ENCODE data around the gene ODF2L. TPM values are rescaled to one million over a fixed set of nuclear protein-coding genes. Genes with fewer than 3 reads are reported as not detected.
"Not testable (repeated sequence)": the region's sequence is repeated elsewhere in the genome, so short reads cannot be mapped to it uniquely, and the experiment has no call there.

ODF2L gene
- total RNA-seq, 1 donor from 2014 or later = 49.0 TPM

GRCh38 chr1:86387916-86388627 is 8.1 kb downstream of the ODF2L start:
- no peak for DNase-seq (ENCODE audit: low read depth)

DNA sequence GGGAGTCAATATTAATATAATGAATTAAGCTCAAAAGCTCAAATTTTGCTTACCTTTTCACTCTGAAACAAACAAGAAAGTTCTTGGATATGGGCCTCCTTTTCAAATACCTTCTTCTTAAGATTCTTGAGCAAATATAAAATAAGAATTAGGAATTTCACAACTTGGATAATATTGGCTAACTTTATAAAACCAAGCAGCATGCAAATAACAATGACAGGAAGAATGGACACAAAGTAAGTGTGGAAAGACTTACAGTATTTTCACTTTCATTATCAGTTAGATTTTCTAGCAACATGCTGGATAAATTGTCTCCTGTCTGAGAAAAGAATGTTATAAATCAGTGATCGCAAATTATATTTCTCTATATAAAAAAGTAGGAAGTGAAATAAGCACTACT is 13.2 kb downstream of the ODF2L start:
- DNase-seq (ENCODE audit: low read depth) = peak; percentile 37

GRCh38 chr1:86381223-86381622 is 14.9 kb downstream of the ODF2L start:
- no peak for DNase-seq (ENCODE audit: low read depth)

GRCh38 chr1:86380257-86380861 is 15.8 kb downstream of the ODF2L start:
- peak; percentile 83 for DNase-seq (ENCODE audit: low read depth)

DNA sequence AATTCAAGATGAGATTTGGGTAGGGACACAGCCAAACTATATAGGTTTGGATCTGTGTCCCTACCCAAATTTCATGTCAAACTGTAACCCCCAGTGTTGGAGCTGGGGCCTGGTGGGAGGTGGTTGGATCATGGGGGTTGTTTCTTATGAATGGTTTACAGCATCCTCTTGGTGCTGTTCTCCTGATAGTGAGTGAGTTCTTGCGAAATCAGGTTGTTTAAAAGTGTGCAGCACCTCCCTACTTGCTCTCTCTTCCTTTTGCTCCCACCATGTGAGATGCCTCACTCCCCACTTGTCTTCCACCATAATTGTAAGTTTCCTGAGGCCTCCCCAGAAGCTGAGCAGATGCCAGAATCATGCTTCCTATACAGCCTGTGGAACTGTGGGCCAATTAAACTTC is 17.3 kb downstream of the ODF2L start:
- no peak for DNase-seq (ENCODE audit: low read depth)

- no peak for DNase-seq (ENCODE audit: low read depth)
These were observed 18.8 kb downstream of the ODF2L start for GRCh38 chr1:86377341-86377740.

- no peak for DNase-seq (ENCODE audit: low read depth)
These were observed 20.4 kb downstream of the ODF2L start for GRCh38 chr1:86375688-86376087.

- no peak for DNase-seq (ENCODE audit: low read depth)
These were observed 25.5 kb downstream of the ODF2L start for GRCh38 chr1:86370601-86371022.

GRCh38 chr1:86365896-86366295 is 30.2 kb downstream of the ODF2L start:
- DNase-seq (ENCODE audit: low read depth) = no peak

- DNase-seq (ENCODE audit: low read depth) = no peak
These were observed 33.3 kb downstream of the ODF2L start for GRCh38 chr1:86362807-86363206.

DNA sequence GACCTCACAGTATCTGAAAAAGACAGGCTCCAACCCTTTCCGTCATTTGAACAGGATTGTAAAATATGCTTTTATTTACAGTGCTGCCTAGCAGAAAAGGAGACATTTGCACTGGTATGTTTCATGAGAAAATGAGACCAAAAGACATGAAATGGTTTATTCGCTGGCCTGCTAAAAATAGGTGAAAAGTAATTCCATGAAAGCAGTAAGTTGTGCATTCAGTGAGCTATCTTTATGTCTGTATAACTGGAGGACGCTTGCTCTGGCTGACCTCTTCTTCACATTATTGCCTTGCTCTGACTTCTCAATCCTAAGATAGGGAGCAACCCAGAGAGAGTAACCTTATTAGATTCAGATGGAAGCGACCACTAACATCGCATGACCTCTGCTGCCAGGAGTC is 38.3 kb downstream of the ODF2L start:
- DNase-seq (ENCODE audit: low read depth) = no peak

- DNase-seq (ENCODE audit: low read depth) = no peak
These were observed 39.9 kb downstream of the ODF2L start for GRCh38 chr1:86356247-86356646.

DNA sequence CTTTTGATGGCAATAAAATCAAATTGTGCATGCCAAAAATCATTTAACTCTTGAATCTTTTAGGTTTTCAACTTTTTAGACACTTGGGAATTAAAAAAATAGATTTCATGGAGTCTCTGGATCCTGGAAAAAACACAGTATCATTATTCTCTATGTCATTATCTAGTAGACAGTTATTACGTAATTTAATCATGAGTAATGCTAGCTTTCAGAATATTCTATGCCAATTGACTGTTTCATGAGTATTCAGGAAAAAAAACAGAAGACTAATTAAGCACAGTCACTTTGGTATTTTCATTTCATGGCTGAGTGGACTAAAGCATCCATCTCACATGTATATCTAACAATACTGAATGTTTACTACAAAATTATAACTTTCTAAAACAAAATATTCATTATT is 44.0 kb downstream of the ODF2L start:
- DNase-seq (ENCODE audit: low read depth) = peak; percentile 61

GRCh38 chr1:86350230-86350629 is 45.9 kb downstream of the ODF2L start:
- not testable (repeated sequence) for DNase-seq (ENCODE audit: low read depth)

DNA sequence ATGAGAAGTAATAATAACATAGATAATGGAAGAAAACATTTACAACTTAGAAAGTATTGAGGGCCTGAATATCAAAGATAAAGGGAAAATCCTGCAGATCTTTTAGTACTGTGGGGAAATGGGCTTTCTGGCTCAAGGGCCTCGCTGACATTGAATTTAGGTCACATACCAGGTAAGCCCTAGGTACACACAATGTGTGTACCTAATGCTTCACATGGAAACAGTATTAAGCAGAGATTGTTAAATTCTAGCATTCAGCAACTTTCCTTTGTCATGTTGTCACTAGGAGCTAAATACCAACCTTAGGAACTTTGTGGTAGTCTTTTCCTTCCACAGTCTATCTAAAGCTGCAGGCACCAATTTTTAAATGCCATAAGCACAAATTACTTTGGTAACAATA is 49.7 kb downstream of the ODF2L start:
- no peak for DNase-seq (ENCODE audit: low read depth)

- no peak for DNase-seq (ENCODE audit: low read depth)
These were observed 51.1 kb downstream of the ODF2L start for GRCh38 chr1:86345042-86345441.

DNA sequence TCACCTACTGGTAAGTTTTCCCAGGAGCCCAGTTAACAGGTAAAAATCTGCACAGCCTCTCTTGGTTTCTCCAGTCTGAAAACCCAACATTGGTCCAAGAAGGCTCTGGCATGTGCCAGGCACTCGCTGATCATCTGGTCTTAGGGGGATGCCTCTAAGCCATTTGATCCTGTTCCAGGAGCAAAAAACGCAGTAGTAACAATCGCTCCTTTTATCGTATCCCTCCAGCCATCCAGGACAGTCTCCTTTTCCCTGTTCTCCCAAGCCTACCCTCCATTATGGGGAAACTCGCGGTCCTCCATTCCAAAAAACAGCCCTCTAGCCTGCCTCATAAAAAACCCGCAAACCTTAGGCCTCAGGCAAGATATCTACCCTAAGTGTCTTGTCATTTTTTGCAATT is 56.2 kb downstream of the ODF2L start:
- no peak for DNase-seq (ENCODE audit: low read depth)

- DNase-seq (ENCODE audit: low read depth) = no peak
These were observed 56.9 kb downstream of the ODF2L start for GRCh38 chr1:86339014-86339812.

GRCh38 chr1:86335916-86336315 is 60.2 kb downstream of the ODF2L start:
- peak; percentile 90 for DNase-seq (ENCODE audit: low read depth)

DNA sequence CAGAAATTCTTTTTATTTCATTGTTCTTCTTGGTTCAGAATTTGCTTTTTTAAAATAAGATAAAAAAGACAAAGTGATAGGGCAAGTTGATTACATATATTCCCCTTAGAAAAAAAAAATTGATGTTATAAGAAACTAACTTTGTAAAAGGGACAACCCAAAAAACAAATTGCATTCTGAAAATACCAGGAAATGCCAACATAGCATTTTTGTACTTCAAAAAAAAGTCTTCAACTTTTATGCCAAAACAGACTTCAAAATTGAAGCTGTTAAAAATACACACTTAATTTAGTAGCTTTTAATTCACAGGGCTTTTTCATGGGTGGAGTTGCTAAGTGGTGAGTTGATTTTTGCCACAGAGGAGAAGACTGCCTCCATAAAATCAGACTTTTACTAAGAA is 70.9 kb downstream of the ODF2L start:
- DNase-seq (ENCODE audit: low read depth) = no peak

DNA sequence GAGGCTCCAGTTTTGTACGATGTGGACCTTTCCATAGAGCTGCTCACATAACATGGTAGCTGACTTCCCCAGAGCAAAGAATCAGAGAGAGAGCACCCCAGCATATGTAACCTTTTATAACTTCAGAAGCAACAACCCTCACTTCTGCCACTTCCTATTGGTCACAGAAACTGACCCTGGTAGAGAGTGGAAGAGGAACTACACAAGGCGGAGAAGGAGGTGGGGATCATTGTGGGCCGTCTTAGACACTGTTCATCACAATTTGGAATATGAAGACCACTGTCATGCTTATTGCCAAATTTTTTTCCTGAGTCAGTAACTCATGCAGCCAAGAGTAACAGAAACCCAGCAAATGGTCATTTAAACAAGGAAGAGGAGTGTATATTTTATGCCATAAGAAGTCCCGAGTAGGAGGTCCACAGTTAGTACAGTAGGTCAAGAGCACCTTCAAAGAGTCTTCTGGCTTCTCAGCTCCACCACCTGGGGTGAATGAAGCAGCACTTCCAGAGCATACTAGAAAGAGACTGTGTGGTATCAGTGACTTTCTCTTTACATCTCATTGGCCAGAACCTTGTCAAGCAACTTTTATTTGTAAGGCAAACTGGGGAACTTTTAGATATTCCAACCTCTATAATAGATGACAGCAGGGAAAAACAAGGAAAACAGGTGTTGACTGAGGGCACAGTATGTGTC is 71.8 kb downstream of the ODF2L start:
- no peak for DNase-seq (ENCODE audit: low read depth)

GRCh38 chr1:86322241-86322640 is 73.9 kb downstream of the ODF2L start:
- no peak for DNase-seq (ENCODE audit: low read depth)

Data from renal cortical epithelial cell (primary cell).